Measurements from ENCODE around the gene GTPBP1.

DNA sequence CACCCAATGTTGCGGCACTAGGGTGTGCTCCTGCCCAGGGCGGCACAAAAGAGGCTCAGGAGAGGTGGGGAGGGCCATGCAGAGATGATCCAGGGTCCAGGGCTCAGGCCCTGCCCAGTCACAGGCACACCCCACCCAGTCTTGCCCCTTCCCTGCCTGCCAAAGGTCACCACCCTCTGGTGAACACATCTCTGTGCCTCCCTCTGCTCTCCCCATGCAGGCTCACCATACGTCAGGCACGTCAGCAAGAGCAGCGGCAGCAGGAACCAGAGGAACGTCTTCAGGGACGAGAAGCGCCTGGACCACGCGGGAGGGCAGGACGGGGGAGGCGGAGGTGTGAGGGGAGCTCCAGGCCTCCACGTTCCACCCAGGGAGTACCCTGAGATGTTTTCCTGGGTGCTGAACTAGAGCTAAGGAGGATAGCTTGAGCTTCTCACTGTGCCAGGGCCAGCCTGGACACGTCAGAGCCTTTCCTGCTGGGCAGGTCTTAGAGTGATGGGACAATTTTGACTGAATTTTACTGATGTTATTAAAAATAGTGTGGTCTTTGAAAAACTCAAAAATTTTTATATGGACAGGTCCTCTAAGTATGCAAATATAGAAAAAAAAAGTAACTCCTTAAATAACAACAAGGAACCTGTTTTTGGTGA, 42.9 kb downstream of the GTPBP1 start:
- TF ChIP-seq, protein P1, sequence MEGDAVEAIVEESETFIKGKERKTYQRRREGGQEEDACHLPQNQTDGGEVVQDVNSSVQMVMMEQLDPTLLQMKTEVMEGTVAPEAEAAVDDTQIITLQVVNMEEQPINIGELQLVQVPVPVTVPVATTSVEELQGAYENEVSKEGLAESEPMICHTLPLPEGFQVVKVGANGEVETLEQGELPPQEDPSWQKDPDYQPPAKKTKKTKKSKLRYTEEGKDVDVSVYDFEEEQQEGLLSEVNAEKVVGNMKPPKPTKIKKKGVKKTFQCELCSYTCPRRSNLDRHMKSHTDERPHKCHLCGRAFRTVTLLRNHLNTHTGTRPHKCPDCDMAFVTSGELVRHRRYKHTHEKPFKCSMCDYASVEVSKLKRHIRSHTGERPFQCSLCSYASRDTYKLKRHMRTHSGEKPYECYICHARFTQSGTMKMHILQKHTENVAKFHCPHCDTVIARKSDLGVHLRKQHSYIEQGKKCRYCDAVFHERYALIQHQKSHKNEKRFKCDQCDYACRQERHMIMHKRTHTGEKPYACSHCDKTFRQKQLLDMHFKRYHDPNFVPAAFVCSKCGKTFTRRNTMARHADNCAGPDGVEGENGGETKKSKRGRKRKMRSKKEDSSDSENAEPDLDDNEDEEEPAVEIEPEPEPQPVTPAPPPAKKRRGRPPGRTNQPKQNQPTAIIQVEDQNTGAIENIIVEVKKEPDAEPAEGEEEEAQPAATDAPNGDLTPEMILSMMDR (conservative IDR thresholded peaks at IDR 0.05) = no peak
- TF ChIP-seq ZFX (IDR thresholded peaks at IDR 0.05) = no peak
